Activated CD4-positive, CD25-positive, alpha-beta regulatory T cell treated with anti-CD3 and anti-CD28 coated beads, Interleukin-2, amount 50 U/mL, for 16 hours (primary cell): ENCODE measurements around the gene RNF169.

ENCODE experiments used
- DNase-seq: peaks from one replicate; pipeline ENCODE4 v3.0.0-alpha.2; 2020; ENCODE audit warnings: low read depth, low spot score

The RNF169 gene

GRCh38 chr11:74748211-74749126 lies at the start of gene RNF169:
RNF169 (plus strand) TSS chr11:74748849; CDS start chr11:74748881, 32 bp downstream.
- peak; percentile 84 for DNase-seq

- no peak for DNase-seq
These were observed 48.8 kb upstream of the RNF169 start for GRCh38 chr11:74699615-74700396.

- DNase-seq, result no peak
These were observed 47.3 kb upstream of the RNF169 start for GRCh38 chr11:74701351-74701750.

GRCh38 chr11:74702383-74703007 lies 46.2 kb upstream of the RNF169 start:
- DNase-seq, result peak; percentile 19

GRCh38 chr11:74703211-74703610 lies 45.4 kb upstream of the RNF169 start:
- no peak for DNase-seq

- no peak for DNase-seq
These were observed 41.5 kb upstream of the RNF169 start for GRCh38 chr11:74707182-74707581.

GRCh38 chr11:74707602-74708510 lies 40.8 kb upstream of the RNF169 start:
- no peak for DNase-seq

- DNase-seq, result no peak
These were observed 39.5 kb upstream of the RNF169 start for GRCh38 chr11:74709175-74709574.

- DNase-seq, result no peak
These were observed 38.2 kb upstream of the RNF169 start for GRCh38 chr11:74710281-74710938.

- DNase-seq, result no peak
These were observed 35.0 kb upstream of the RNF169 start for GRCh38 chr11:74713686-74714085.

GRCh38 chr11:74714904-74715303 lies 33.7 kb upstream of the RNF169 start:
- DNase-seq, result no peak

GRCh38 chr11:74717221-74717969 lies 31.3 kb upstream of the RNF169 start:
- DNase-seq, result no peak

GRCh38 chr11:74719011-74719410 lies 29.6 kb upstream of the RNF169 start:
- no peak for DNase-seq

- DNase-seq, result no peak
These were observed 27.8 kb upstream of the RNF169 start for GRCh38 chr11:74720596-74721478.

- no peak for DNase-seq
These were observed 27.2 kb upstream of the RNF169 start for GRCh38 chr11:74721479-74721835.

GRCh38 chr11:74723511-74723910 lies 25.1 kb upstream of the RNF169 start:
- no peak for DNase-seq

GRCh38 chr11:74725701-74726100 lies 22.9 kb upstream of the RNF169 start:
- DNase-seq, result no peak

GRCh38 chr11:74726547-74727182 lies 22.0 kb upstream of the RNF169 start:
- DNase-seq, result peak; percentile 23
